CD14-positive monocyte (primary cell): ENCODE measurements around the gene MIPEP. TPM values are rescaled to one million over a fixed set of nuclear protein-coding genes. Genes with fewer than 3 reads are reported as not detected.

Experiments
- DNase-seq, 3 donors: peaks; one replicate each; pipeline ENCODE4 v3.0.0-alpha.2; 2011 to 2022
- H2AFZ ChIP-seq: 2 replicates; pipeline ENCODE4 v1.6.0; 2012; ENCODE audit warnings: mild to moderate bottlenecking, low read depth, low read length, inconsistent platforms; ENCODE audit not compliant: insufficient read depth, poor library complexity, severe bottlenecking
- H3K27ac ChIP-seq, 2 donors: 1 replicate in 1 of 2; 2 replicates in 1 of 2; pipeline ENCODE4 v1.5.1; 2012 to 2013; ENCODE audit warnings: low read length in 2 of 2, control low read depth in 1 of 2, inconsistent platforms in 1 of 2, low read depth in 1 of 2, mild to moderate bottlenecking in 1 of 2
- H3K27me3 ChIP-seq, 2 donors: one replicate each; pipeline versions ENCODE4 v1.6.0 to v1.6.1; 2011 to 2013; ENCODE audit warnings: low read length in 2 of 2; ENCODE audit not compliant: control insufficient read depth in 2 of 2, insufficient read depth in 2 of 2
- H3K36me3 ChIP-seq, 2 donors: replicated peaks in 1 of 2; 1 replicate in 1 of 2; 2 replicates in 1 of 2; pipeline versions ENCODE4 v1.5.1 to v1.6.1; 2012 to 2013; ENCODE audit warnings: low read length in 2 of 2, control low read depth in 1 of 2, inconsistent platforms in 1 of 2, mild to moderate bottlenecking in 1 of 2; ENCODE audit not compliant: insufficient read depth in 2 of 2, control insufficient read depth in 1 of 2
- H3K4me1 ChIP-seq, 2 donors: 1 replicate in 1 of 2; 2 replicates in 1 of 2; pipeline versions ENCODE4 v1.5.1 to v1.6.1; 2012 to 2013; ENCODE audit warnings: low read length in 2 of 2, control low read depth in 1 of 2, inconsistent platforms in 1 of 2, mild to moderate bottlenecking in 1 of 2, moderate library complexity in 1 of 2; ENCODE audit not compliant: insufficient read depth in 2 of 2, control insufficient read depth in 1 of 2
- H3K4me2 ChIP-seq: replicated peaks from 2 replicates; pipeline ENCODE3; 2012; ENCODE audit warnings: low read length, moderate library complexity, mild to moderate bottlenecking; ENCODE audit not compliant: poor library complexity, severe bottlenecking; ENCODE audit errors: extremely low read depth
- H3K4me3 ChIP-seq, 3 experiments: fragments of 200-600 bp in 1 of 3; sonication (generic) in 1 of 3; replicated peaks in 1 of 3; 1 replicate in 2 of 3; 2 replicates in 1 of 3; pipeline ENCODE4 v1.5.1; 2011 to 2013; ENCODE audit warnings: low read length in 3 of 3, mild to moderate bottlenecking in 3 of 3, control low read depth in 2 of 3, low read depth in 2 of 3, inconsistent platforms in 1 of 3, moderate library complexity in 1 of 3
- H3K79me2 ChIP-seq: 2 replicates; pipeline ENCODE4 v1.6.0; 2012; ENCODE audit warnings: mild to moderate bottlenecking, control low read depth, inconsistent platforms, low read length, moderate library complexity; ENCODE audit not compliant: insufficient read depth
- H3K9ac ChIP-seq: 2 replicates; pipeline ENCODE4 v1.6.0; 2017; ENCODE audit warnings: low read length, mild to moderate bottlenecking; ENCODE audit not compliant: insufficient read depth, poor library complexity, severe bottlenecking
- H3K9me3 ChIP-seq, 2 donors: replicated peaks in 1 of 2; 1 replicate in 1 of 2; 2 replicates in 1 of 2; pipeline versions ENCODE4 v1.5.1 to v1.6.1; 2012 to 2013; ENCODE audit warnings: low read length in 2 of 2, control low read depth in 1 of 2; ENCODE audit not compliant: control insufficient read depth in 1 of 2, insufficient read depth in 1 of 2
- H4K20me1 ChIP-seq: 2 replicates; pipeline ENCODE4 v1.6.0; 2012; ENCODE audit warnings: mild to moderate bottlenecking, low read length, control low read depth, moderate library complexity; ENCODE audit not compliant: insufficient read depth
- H3K27ac Mint-ChIP-seq, 7 donors: one replicate each; pipeline ENCODE4 v1.8.0; 2020; ENCODE audit warnings: mild to moderate bottlenecking in 7 of 7, mixed read lengths in 7 of 7, moderate library complexity in 6 of 7, inconsistent platforms in 2 of 7
- H3K27me3 Mint-ChIP-seq, 3 donors: one replicate each; pipeline ENCODE4 v1.8.0; 2021 to 2022; ENCODE audit warnings: low read depth in 3 of 3, mild to moderate bottlenecking in 3 of 3, mixed read lengths in 3 of 3, moderate library complexity in 3 of 3, inconsistent platforms in 1 of 3
- H3K36me3 Mint-ChIP-seq, 2 donors: one replicate each; pipeline ENCODE4 v1.8.0; 2020; ENCODE audit warnings: mixed read lengths in 2 of 2, inconsistent platforms in 1 of 2, mild to moderate bottlenecking in 1 of 2
- H3K4me1 Mint-ChIP-seq: one replicate; pipeline ENCODE4 v1.8.0; 2020; ENCODE audit warnings: mild to moderate bottlenecking, mixed read lengths
- H3K4me3 Mint-ChIP-seq, 2 donors: one replicate each; pipeline ENCODE4 v1.8.0; 2020; ENCODE audit warnings: mild to moderate bottlenecking in 2 of 2, mixed read lengths in 2 of 2, moderate library complexity in 1 of 2
- H3K9me3 Mint-ChIP-seq, 7 donors: one replicate each; pipeline ENCODE4 v1.8.0; 2020 to 2022; ENCODE audit warnings: mixed read lengths in 7 of 7, mild to moderate bottlenecking in 6 of 7, moderate library complexity in 6 of 7, inconsistent platforms in 2 of 7
- CTCF ChIP-seq: fragments of 200-600 bp; IDR thresholded peaks from one replicate; pipeline ENCODE4 v1.8.0; 2022; ENCODE audit warnings: antibody characterized with exemption, mild to moderate bottlenecking
- WGBS: methylation state at CpG from one replicate; pipeline ENCODE4 v1.1.5; 2013; ENCODE audit warnings: missing lambda C conversion rate; ENCODE audit not compliant: insufficient coverage; 5-methylcytosine and 5-hydroxymethylcytosine counted together
- intact Hi-C, 2 donors: fragments of 100-400 bp; cut with micrococcal nuclease; formaldehyde crosslinking; loops; one replicate each; pipeline versions ENCODE4 v1.15.0 to v1.15.1; 2023
- polyA plus RNA-seq, 3 donors: library from polyadenylated mRNA; depleted of rRNA in 1 of 3; unstranded in 2 of 3; stranded (reverse) in 1 of 3; fragments of 300-500 nt in 2 of 3; fragments of >200 nt in 1 of 3; fragmentation: Illumina TruSeq in 2 of 3; gene quantifications; 1 replicate in 2 of 3; 2 replicates in 1 of 3; pipeline ENCODE4 v1.2.3, GENCODE V29; 2012 to 2021

Gene MIPEP
- polyA plus RNA-seq, 3 donors, result 1.2 to 9.9 (median 7.7) TPM

GRCh38 chr13:23687614-23688013 is 201.6 kb downstream of the MIPEP start:
- Mint-ChIP-seq H3K27ac (no peak overlapping the region), H3K27me3 (peaks cover 0 to 5% (median 1%) of the 10 kb centered on the region in 3 donors), H3K4me3 (no peak overlapping the region), H3K36me3 (no peaks in the 10 kb centered on the region), H3K4me1 (no peaks in the 10 kb centered on the region), H3K9me3 (peaks cover 0 to 16% (median 7%) of the 10 kb centered on the region in 7 donors)
- H3K4me3 ChIP-seq, result no peak overlapping the region
- H2AFZ ChIP-seq, result no peak overlapping the region
- TF ChIP-seq CTCF, result no peak
- no peak overlapping the region for H3K9ac ChIP-seq
- H4K20me1 ChIP-seq, result no peaks in the 10 kb centered on the region
- no peaks in the 10 kb centered on the region for H3K36me3 ChIP-seq
- no peak overlapping the region for H3K27ac ChIP-seq
- WGBS, result no CpG with 5 or more reads among the region's 5 CpGs
- no peaks in the 10 kb centered on the region for H3K27me3 ChIP-seq
- peaks cover 6 to 12% of the 10 kb centered on the region in 2 donors for H3K9me3 ChIP-seq
- intact Hi-C loops, result no loop called here
- no peak overlapping the region for H3K4me2 ChIP-seq
- H3K79me2 ChIP-seq, result no peaks in the 10 kb centered on the region
- no peak for DNase-seq
- H3K4me1 ChIP-seq, result no peaks in the 10 kb centered on the region

- Histone ChIP-seq H3K9ac (no peak overlapping the region), H3K27me3 (no peaks in the 10 kb centered on the region), H3K4me1 (no peaks in the 10 kb centered on the region), H3K27ac (no peak overlapping the region), H3K9me3 (peaks cover 6 to 12% of the 10 kb centered on the region in 2 donors), H4K20me1 (no peaks in the 10 kb centered on the region), H3K4me2 (no peak overlapping the region), H3K36me3 (no peaks in the 10 kb centered on the region), H2AFZ (no peak overlapping the region), H3K79me2 (no peaks in the 10 kb centered on the region), H3K4me3 (no peak overlapping the region)
- H3K9me3 Mint-ChIP-seq, result peaks cover 0 to 21% (median 9%) of the 10 kb centered on the region in 7 donors
- H3K27ac Mint-ChIP-seq, result no peak overlapping the region
- WGBS, result no CpG with 5 or more reads among the region's 3 CpGs
- TF ChIP-seq CTCF, result no peak
- no peaks in the 10 kb centered on the region for H3K4me1 Mint-ChIP-seq
- no peaks in the 10 kb centered on the region for H3K36me3 Mint-ChIP-seq
- intact Hi-C loops, result no loop called here
- peaks cover 0 to 5% (median 1%) of the 10 kb centered on the region in 3 donors for H3K27me3 Mint-ChIP-seq
- H3K4me3 Mint-ChIP-seq, result no peak overlapping the region
- no peak for DNase-seq
These were observed 202.3 kb downstream of the MIPEP start for GRCh38 chr13:23686948-23687347.
